OCI-LY1 (cell line): ENCODE data around the gene PLK1.

ENCODE experiments used
- H2AFZ ChIP-seq: fragments of 200-600 bp; sonication (generic), shearing (Covaris generic); 2 replicates; pipeline ENCODE4 v1.6.0; 2014; ENCODE audit warnings: antibody characterized with exemption, mild to moderate bottlenecking, low read length
- H3F3A ChIP-seq: fragments of 200-600 bp; sonication (generic), shearing (Covaris generic); 2 replicates; pipeline ENCODE4 v1.6.0; 2014; ENCODE audit warnings: mild to moderate bottlenecking, antibody characterized with exemption, low read length, moderate library complexity; ENCODE audit not compliant: insufficient read depth
- H3K27ac ChIP-seq: fragments of 200-600 bp; sonication (generic); 2 replicates; pipeline ENCODE4 v1.5.1; 2014; ENCODE audit warnings: low read length, mixed run types, mild to moderate bottlenecking, low read depth; ENCODE audit not compliant: poor library complexity, severe bottlenecking
- H3K27me3 ChIP-seq: fragments of 200-600 bp; sonication (generic); 2 replicates; pipeline ENCODE4 v1.6.0; 2014; ENCODE audit warnings: antibody characterized with exemption, mild to moderate bottlenecking, low read length, moderate library complexity; ENCODE audit not compliant: insufficient read depth
- H3K36me3 ChIP-seq: fragments of 200-600 bp; sonication (generic); 2 replicates; pipeline ENCODE4 v1.6.1; 2014; ENCODE audit warnings: mild to moderate bottlenecking, antibody characterized with exemption, low read length, moderate library complexity, mixed read lengths; ENCODE audit not compliant: insufficient read depth
- H3K4me1 ChIP-seq: fragments of 200-600 bp; sonication (generic); 2 replicates; pipeline ENCODE4 v1.5.1; 2014; ENCODE audit warnings: mild to moderate bottlenecking, low read length, moderate library complexity; ENCODE audit not compliant: insufficient read depth, severe bottlenecking
- H3K4me2 ChIP-seq: fragments of 200-600 bp; sonication (generic), shearing (Covaris generic); 2 replicates; pipeline ENCODE4 v1.6.1; 2014; ENCODE audit warnings: low read length
- H3K4me3 ChIP-seq: fragments of 200-600 bp; sonication (generic); 2 replicates; pipeline ENCODE4 v1.5.1; 2014; ENCODE audit warnings: low read length, low read depth, mild to moderate bottlenecking, mixed read lengths; ENCODE audit not compliant: poor library complexity, severe bottlenecking
- H3K79me2 ChIP-seq: fragments of 200-600 bp; shearing (Covaris generic); 2 replicates; pipeline ENCODE4 v1.6.1; 2016; ENCODE audit warnings: mixed run types, low read length, mixed read lengths; ENCODE audit not compliant: insufficient read depth
- H3K9ac ChIP-seq: fragments of 200-600 bp; sonication (generic), shearing (Covaris generic); 2 replicates; pipeline ENCODE4 v1.6.1; 2014; ENCODE audit warnings: mild to moderate bottlenecking, low read length, mixed read lengths
- H3K9me2 ChIP-seq: fragments of 200-600 bp; sonication (generic), shearing (Covaris generic); 2 replicates; pipeline ENCODE4 v1.6.1; 2014; ENCODE audit warnings: low read depth, mild to moderate bottlenecking, low read length, mixed read lengths
- H3K9me3 ChIP-seq: fragments of 200-600 bp; shearing (Covaris generic); 2 replicates; pipeline ENCODE4 v1.6.1; 2014; ENCODE audit warnings: low read length, mixed read lengths
- H4K20me1 ChIP-seq: fragments of 200-600 bp; sonication (generic), shearing (Covaris generic); 2 replicates; pipeline ENCODE4 v1.6.0; 2016; ENCODE audit warnings: mild to moderate bottlenecking, low read length; ENCODE audit not compliant: insufficient read depth
- CTCF ChIP-seq: fragments of 200-600 bp; sonication (generic), shearing (Covaris generic); IDR thresholded peaks from 2 replicates; pipeline ENCODE4 v1.5.1; 2017; ENCODE audit warnings: mild to moderate bottlenecking, antibody characterized with exemption, low read length, moderate library complexity, mixed read lengths
- EZH2 ChIP-seq: fragments of 200-600 bp; sonication (generic), shearing (Covaris generic); IDR thresholded peaks from 2 replicates; pipeline ENCODE4 v1.8.0; 2017; ENCODE audit warnings: borderline replicate concordance, mixed run types, mild to moderate bottlenecking, antibody characterized with exemption, low read length, moderate library complexity, mixed read lengths

The PLK1 gene

GRCh38 chr16:23690771-23691482 is 12.2 kb downstream of the PLK1 start:
- Histone ChIP-seq H3K9ac (no peak overlapping the region), H2AFZ (no peak overlapping the region), H4K20me1 (no peaks in the 10 kb centered on the region), H3F3A (peaks cover 3% of the 10 kb centered on the region; the same call in 1 of the 2 replicates), H3K4me2 (no peak overlapping the region), H3K9me2 (no peaks in the 10 kb centered on the region), H3K36me3 (peaks cover 64% of the 10 kb centered on the region), H3K27me3 (no peaks in the 10 kb centered on the region), H3K4me3 (no peak overlapping the region), H3K27ac (no peak overlapping the region), H3K79me2 (no peaks in the 10 kb centered on the region), H3K9me3 (no peaks in the 10 kb centered on the region), H3K4me1 (peaks cover 19% of the 10 kb centered on the region)
- no peak for TF ChIP-seq CTCF
- TF ChIP-seq EZH2, result no peak

GRCh38 chr16:23691483-23692189 is 12.9 kb downstream of the PLK1 start:
- Histone ChIP-seq H3K4me1 (peaks cover 21% of the 10 kb centered on the region), H3K27me3 (no peaks in the 10 kb centered on the region), H2AFZ (no peak overlapping the region), H3K79me2 (no peaks in the 10 kb centered on the region), H3K4me2 (no peak overlapping the region), H4K20me1 (no peaks in the 10 kb centered on the region), H3K9ac (no peak overlapping the region), H3K9me2 (no peaks in the 10 kb centered on the region), H3K4me3 (no peak overlapping the region), H3K9me3 (no peaks in the 10 kb centered on the region), H3K36me3 (peaks cover 57% of the 10 kb centered on the region), H3F3A (peaks cover 3% of the 10 kb centered on the region; the same call in 1 of the 2 replicates), H3K27ac (no peak overlapping the region)
- TF ChIP-seq CTCF, result no peak
- TF ChIP-seq EZH2, result no peak

GRCh38 chr16:23692190-23692837 is 13.6 kb downstream of the PLK1 start:
- Histone ChIP-seq H2AFZ (no peak overlapping the region), H3K9me2 (no peaks in the 10 kb centered on the region), H3K36me3 (peaks cover 50% of the 10 kb centered on the region), H3F3A (peaks cover 3% of the 10 kb centered on the region; the same call in 1 of the 2 replicates), H3K27me3 (no peaks in the 10 kb centered on the region), H3K9me3 (no peaks in the 10 kb centered on the region), H3K79me2 (no peaks in the 10 kb centered on the region), H3K4me1 (peaks cover 21% of the 10 kb centered on the region), H3K4me3 (no peak overlapping the region), H3K27ac (no peak overlapping the region), H4K20me1 (no peaks in the 10 kb centered on the region), H3K4me2 (no peak overlapping the region), H3K9ac (no peak overlapping the region)
- TF ChIP-seq CTCF (no peak), EZH2 (no peak)
